Measurements from ENCODE around the gene PMPCA. TPM values are rescaled to one million over a fixed set of nuclear protein-coding genes. Genes with fewer than 3 reads are reported as not detected.

Gene PMPCA
- total RNA-seq, 1 experiment from 2014 or later, result 103 TPM

- TF ChIP-seq ARID4B (CRISPR knock-in tag; IDR thresholded peaks at IDR 0.05; ENCODE audit: borderline replicate concordance) (no peak), NR3C1 (CRISPR knock-in tag; conservative IDR thresholded peaks at IDR 0.05; ENCODE audit: low read depth) (no peak)
These were observed 21.4 kb downstream of the PMPCA start (continued) for GRCh38 chr9:136431782-136432350.

- ChIA-PET POLR2A (no interaction called here), CTCF (no interaction called here)
- no peak for DNase-seq (ENCODE audit: low spot score)
- H3K27me3 Mint-ChIP-seq (ENCODE audit: low read depth), result no peaks in the 10 kb centered on the region
- no peak overlapping the region for H3K27ac Mint-ChIP-seq
- TF ChIP-seq NFATC4 (CRISPR knock-in tag; IDR thresholded peaks at IDR 0.05), result no peak
- H3K9me3 Mint-ChIP-seq, result no peaks in the 10 kb centered on the region
- H3K4me1 Mint-ChIP-seq, result peaks cover 10% of the 10 kb centered on the region
- H3K36me3 Mint-ChIP-seq, result peaks cover 2% of the 10 kb centered on the region; the same call in 1 of the 2 replicates
- no peak overlapping the region for H3K4me3 Mint-ChIP-seq
- ATAC-seq, result no peak
These were observed 22.1 kb downstream of the PMPCA start for GRCh38 chr9:136432591-136432990.

- H3K4me3 Mint-ChIP-seq, result no peak overlapping the region
- no peak for TF ChIP-seq ZNF425 (CRISPR knock-in tag; conservative IDR thresholded peaks at IDR 0.05)
- no peak for TF ChIP-seq SMAD4 (CRISPR knock-in tag; IDR thresholded peaks at IDR 0.05)
- H3K27me3 Mint-ChIP-seq (ENCODE audit: low read depth), result no peaks in the 10 kb centered on the region
- H3K27ac Mint-ChIP-seq, result no peak overlapping the region
- CTCF ChIA-PET, result no interaction called here
- no peaks in the 10 kb centered on the region for H3K9me3 Mint-ChIP-seq
- peaks cover 15% of the 10 kb centered on the region for H3K4me1 Mint-ChIP-seq
- POLR2A ChIA-PET, result no interaction called here
- no peak for ATAC-seq
- H3K36me3 Mint-ChIP-seq, result peaks cover 2% of the 10 kb centered on the region; the same call in 1 of the 2 replicates
- no peak for DNase-seq (ENCODE audit: low spot score)
These were observed 22.7 kb downstream of the PMPCA start for GRCh38 chr9:136433043-136433715.

GRCh38 chr9:136433849-136434579 lies 23.6 kb downstream of the PMPCA start:
- CTCF ChIA-PET, result interaction anchor here (0.8 kb wide), 1 partner anchor 71 kb away, joined by 3 read pairs; no protein-coding TSS in a partner anchor
- H3K9me3 Mint-ChIP-seq, result no peaks in the 10 kb centered on the region
- no peak overlapping the region for H3K4me3 Mint-ChIP-seq
- no peak for TF ChIP-seq ELF4 (CRISPR knock-in tag; IDR thresholded peaks at IDR 0.05; ENCODE audit: low read depth)
- no peak for TF ChIP-seq IRF2 (CRISPR knock-in tag; IDR thresholded peaks at IDR 0.05; ENCODE audit: borderline replicate concordance, low read depth)
- TF ChIP-seq IRF1 (CRISPR knock-in tag; IDR thresholded peaks at IDR 0.05), result no peak
- peaks cover 15% of the 10 kb centered on the region for H3K4me1 Mint-ChIP-seq
- no peak for DNase-seq (ENCODE audit: low spot score)
- H3K27me3 Mint-ChIP-seq (ENCODE audit: low read depth), result no peaks in the 10 kb centered on the region
- H3K27ac Mint-ChIP-seq, result no peak overlapping the region
- POLR2A ChIA-PET, result no interaction called here
- H3K36me3 Mint-ChIP-seq, result peaks cover 2% of the 10 kb centered on the region; the same call in 1 of the 2 replicates
- ATAC-seq, result no peak
